ENCODE measurements around the gene LSAMP. TPM values are rescaled to one million over a fixed set of nuclear protein-coding genes. Genes with fewer than 3 reads are reported as not detected.

The LSAMP gene
- total RNA-seq, 1 experiment from 2014 or later: 0.90 TPM

- H2BK120ac ChIP-seq (ENCODE audit: low read depth, low read length, poor library complexity, severe bottlenecking): no peak overlapping the region
- no CpG with 5 or more reads among the region's 2 CpGs for WGBS (ENCODE audit: extremely low coverage, insufficient read length, low lambda C conversion rate)
- no peak for DNase-seq
- no peak overlapping the region for H2BK12ac ChIP-seq (ENCODE audit: insufficient read length, low read depth, low read length)
- H4K8ac ChIP-seq (replicated peaks; ENCODE audit: insufficient read length, low read depth, low read length): no peak overlapping the region
- no peak overlapping the region for H3K4ac ChIP-seq (ENCODE audit: low read depth, low read length)
- no peak overlapping the region for H2BK15ac ChIP-seq (ENCODE audit: low read depth, low read length)
- no peak overlapping the region for H2AK5ac ChIP-seq (ENCODE audit: insufficient read length, low read length)
- Mint-ChIP-seq H3K4me3 (no peak overlapping the region), H3K4me1 (peaks cover 3 to 7% of the 10 kb centered on the region in 2 experiments; a peak in 3 of 4 replicates), H3K9me3 (no peaks in the 10 kb centered on the region), H3K27me3 (ENCODE audit: low read depth) (no peaks in the 10 kb centered on the region; the same call in 1 of the 2 replicates), H3K27ac (no peak overlapping the region), H3K36me3 (ENCODE audit: insufficient read depth in 1 of 3, low read depth in 3 of 3) (no peaks in the 10 kb centered on the region; a peak in 1 of 7 replicates)
- H3K4me2 ChIP-seq (ENCODE audit: insufficient read depth, insufficient read length, low read length): no peak overlapping the region
- TF ChIP-seq CTCF (conservative IDR thresholded peaks at IDR 0.05): no peak
- no peak overlapping the region for H3K9ac ChIP-seq (ENCODE audit: extremely low read depth, insufficient read length, low read length)
- no peaks in the 10 kb centered on the region for H3K79me2 ChIP-seq (ENCODE audit: insufficient read depth, low read length)
- no peak overlapping the region for H3T11ph ChIP-seq (ENCODE audit: low read length)
- no peak overlapping the region for H2BK20ac ChIP-seq (ENCODE audit: low read depth, low read length, poor library complexity, severe bottlenecking)
- H3K79me1 ChIP-seq (ENCODE audit: insufficient read depth, low read depth, low read length, poor library complexity, severe bottlenecking): no peaks in the 10 kb centered on the region
- no peak overlapping the region for H3K14ac ChIP-seq (ENCODE audit: insufficient read depth, low read length)
- no peak overlapping the region for H2AFZ ChIP-seq (ENCODE audit: low read length)
- H4K91ac ChIP-seq (ENCODE audit: insufficient read length, low read depth, low read length): no peak overlapping the region
- no peaks in the 10 kb centered on the region for H3K4me1 ChIP-seq (ENCODE audit: insufficient read depth, low read length)
- no peak overlapping the region for H4K5ac ChIP-seq (ENCODE audit: insufficient read length, low read depth, low read length)
- H3K27ac ChIP-seq (ENCODE audit: insufficient read length, low read depth, low read length): no peak overlapping the region
- no peaks in the 10 kb centered on the region for H4K20me1 ChIP-seq (ENCODE audit: control insufficient read depth, insufficient read depth, insufficient read length)
- no peak overlapping the region for H3K23ac ChIP-seq (ENCODE audit: insufficient read length, low read depth, low read length)
- no peaks in the 10 kb centered on the region for H3K27me3 ChIP-seq (ENCODE audit: insufficient read depth, low read length)
- no peak overlapping the region for H2BK5ac ChIP-seq (ENCODE audit: insufficient read length, low read length)
- no peak overlapping the region for H3K18ac ChIP-seq (ENCODE audit: insufficient read length, low read depth, low read length)
- H3K23me2 ChIP-seq (ENCODE audit: insufficient read length, low read depth, low read length, poor library complexity, severe bottlenecking): no peaks in the 10 kb centered on the region
- no peak overlapping the region for H3K56ac ChIP-seq (ENCODE audit: insufficient read length, low read depth, low read length)
- no peaks in the 10 kb centered on the region for H3K9me3 ChIP-seq (ENCODE audit: control insufficient read depth, low read depth, low read length)
These were observed 367.7 kb downstream of the LSAMP start for GRCh38 chr3:116077557-116077956.
